IMR-90 (cell line): ENCODE measurements around the gene TMEM135. TPM values are rescaled to one million over a fixed set of nuclear protein-coding genes. Genes with fewer than 3 reads are reported as not detected.

Experiments
- ATAC-seq: fragments of 200-7000 bp; cut with Tn5 transposase; 2 replicates; pipeline ENCODE4 v1.9.1; 2020; ENCODE audit warnings: low read depth, mild to moderate bottlenecking, moderate library complexity
- BruUV-seq: library from RNA; stranded (reverse); fragments of 400-500 nt; replicated peaks from 2 replicates; lab custom pipeline; 2021; lab: Mats Ljungman, UMichigan
- CTCF ChIA-PET: fragments of 300-600 bp; formaldehyde crosslinking; extraction: SDS; loops from one replicate; lab custom pipeline; 2021; ENCODE audit warnings: antibody characterized with exemption; lab: Yijun Ruan, JAX
- POLR2A ChIA-PET: fragments of 300-600 bp; sonication (Branson Sonifier 250); formaldehyde crosslinking; loops from one replicate; lab custom pipeline; 2022; ENCODE audit warnings: antibody characterized with exemption; ENCODE audit not compliant: unreplicated experiment; lab: Charles Lee
- DNase-seq: peaks from one replicate; pipeline ENCODE4 v3.0.0; 2013
- H2AFZ ChIP-seq: replicated peaks from 2 replicates; pipeline ENCODE3; 2013; ENCODE audit warnings: low read length, mild to moderate bottlenecking; ENCODE audit not compliant: poor library complexity
- H2AK5ac ChIP-seq: 2 replicates; pipeline ENCODE4 v1.6.1; 2013; ENCODE audit warnings: low read depth, low read length, inconsistent platforms
- H2AK9ac ChIP-seq: replicated peaks from 2 replicates; pipeline ENCODE3; 2013; ENCODE audit warnings: mild to moderate bottlenecking, low read depth, low read length, moderate library complexity; ENCODE audit not compliant: poor library complexity
- H2BK120ac ChIP-seq: 2 replicates; pipeline ENCODE4 v1.6.1; 2013; ENCODE audit warnings: low read depth, low read length, inconsistent platforms
- H2BK15ac ChIP-seq: 3 replicates; pipeline ENCODE4 v1.6.1; 2013; ENCODE audit warnings: low read depth, low read length, inconsistent platforms
- H2BK20ac ChIP-seq: 2 replicates; pipeline ENCODE4 v1.6.1; 2013; ENCODE audit warnings: low read depth, mild to moderate bottlenecking, inconsistent platforms, low read length, moderate library complexity
- H2BK5ac ChIP-seq: 2 replicates; pipeline ENCODE4 v1.6.1; 2013; ENCODE audit warnings: mild to moderate bottlenecking, low read depth, low read length, inconsistent platforms; ENCODE audit not compliant: poor library complexity, severe bottlenecking
- H3K14ac ChIP-seq: replicated peaks from 2 replicates; pipeline ENCODE4 v1.6.1; 2013; ENCODE audit warnings: low read depth, low read length, inconsistent platforms
- H3K18ac ChIP-seq: 2 replicates; pipeline ENCODE4 v1.6.1; 2013; ENCODE audit warnings: low read depth, low read length, control low read depth
- H3K23ac ChIP-seq: 2 replicates; pipeline ENCODE4 v1.6.1; 2013; ENCODE audit warnings: low read depth, low read length, inconsistent platforms
- H3K27ac ChIP-seq: 2 replicates; pipeline ENCODE4 v1.5.1; 2013; ENCODE audit warnings: mild to moderate bottlenecking, control low read depth, low read length; ENCODE audit not compliant: insufficient read depth
- H3K27me3 ChIP-seq: 2 replicates; pipeline ENCODE4 v1.6.1; 2013; ENCODE audit warnings: low read length; ENCODE audit not compliant: control insufficient read depth, insufficient read depth
- H3K36me3 ChIP-seq: 2 replicates; pipeline ENCODE4 v1.6.1; 2013; ENCODE audit warnings: low read length, mixed read lengths; ENCODE audit not compliant: control insufficient read depth, insufficient read depth
- H3K4ac ChIP-seq: 2 replicates; pipeline ENCODE4 v1.6.1; 2013; ENCODE audit warnings: low read depth, low read length, inconsistent platforms
- H3K4me1 ChIP-seq: 2 replicates; pipeline ENCODE4 v1.6.1; 2013; ENCODE audit warnings: low read length, mixed read lengths; ENCODE audit not compliant: control insufficient read depth, insufficient read depth
- H3K4me2 ChIP-seq: 2 replicates; pipeline ENCODE4 v1.6.1; 2013; ENCODE audit warnings: low read depth, mild to moderate bottlenecking, control low read depth, low read length, moderate library complexity
- H3K4me3 ChIP-seq: 2 replicates; pipeline ENCODE4 v1.5.1; 2013; ENCODE audit warnings: low read depth, mild to moderate bottlenecking, control low read depth, low read length, moderate library complexity; ENCODE audit not compliant: insufficient read depth
- H3K56ac ChIP-seq: 2 replicates; pipeline ENCODE4 v1.6.1; 2013; ENCODE audit warnings: low read length, inconsistent platforms; ENCODE audit not compliant: insufficient read depth; ENCODE audit errors: extremely low read depth
- H3K79me1 ChIP-seq, 2 experiments: 2 replicates each; pipeline ENCODE4 v1.6.1; 2013; ENCODE audit warnings: low read length in 2 of 2, inconsistent platforms in 1 of 2, low read depth in 1 of 2
- H3K9ac ChIP-seq: 2 replicates; pipeline ENCODE4 v1.6.1; 2013; ENCODE audit warnings: low read depth, low read length, control low read depth
- H3K9me1 ChIP-seq: 2 replicates; pipeline ENCODE4 v1.6.1; 2013; ENCODE audit warnings: low read length, inconsistent platforms; ENCODE audit not compliant: insufficient read depth
- H3K9me3 ChIP-seq: 2 replicates; pipeline ENCODE4 v1.6.1; 2013; ENCODE audit warnings: low read length; ENCODE audit not compliant: control insufficient read depth, insufficient read depth
- H4K20me1 ChIP-seq: 2 replicates; pipeline ENCODE4 v1.6.1; 2013; ENCODE audit warnings: low read length, inconsistent platforms; ENCODE audit not compliant: insufficient read depth
- H4K5ac ChIP-seq: 2 replicates; pipeline ENCODE4 v1.6.1; 2013; ENCODE audit warnings: mild to moderate bottlenecking, low read depth, low read length, control low read depth
- H4K8ac ChIP-seq, 2 experiments: 2 replicates each; pipeline ENCODE4 v1.6.1; 2013; ENCODE audit warnings: low read depth in 2 of 2, low read length in 2 of 2, control low read depth in 1 of 2, inconsistent platforms in 1 of 2
- H4K91ac ChIP-seq: 2 replicates; pipeline ENCODE4 v1.6.1; 2013; ENCODE audit warnings: low read depth, low read length, inconsistent platforms; ENCODE audit not compliant: insufficient read depth
- BHLHE40 ChIP-seq: fragments of 150-350 bp; IDR thresholded peaks from 2 replicates; pipeline ENCODE4 v1.6.1; 2016; ENCODE audit warnings: mild to moderate bottlenecking, low read depth, low read length
- CEBPB ChIP-seq: IDR thresholded peaks from 2 replicates; pipeline ENCODE4 v1.6.1; 2012; ENCODE audit warnings: low read depth, low read length, improper control_type of control experiment
- FOS ChIP-seq: fragments of 150-350 bp; IDR thresholded peaks from 2 replicates; pipeline ENCODE4 v1.6.1; 2016; ENCODE audit warnings: low read depth, low read length
- MAFK ChIP-seq: IDR thresholded peaks from 2 replicates; pipeline ENCODE4 v1.6.1; 2012; ENCODE audit warnings: low read depth, low read length, improper control_type of control experiment
- NFE2L2 ChIP-seq: fragments of 150-350 bp; IDR thresholded peaks from 2 replicates; pipeline ENCODE4 v1.6.1; 2016; ENCODE audit warnings: low read depth, mild to moderate bottlenecking, low read length
- POLR2A ChIP-seq: IDR thresholded peaks from 2 replicates; pipeline ENCODE4 v1.6.1; 2012; ENCODE audit warnings: mild to moderate bottlenecking, low read depth, low read length
- RCOR1 ChIP-seq: IDR thresholded peaks from 2 replicates; pipeline ENCODE4 v1.6.1; 2012; ENCODE audit warnings: mild to moderate bottlenecking, low read length, improper control_type of control experiment; ENCODE audit not compliant: insufficient replicate concordance
- SMC3 ChIP-seq: fragments of 150-350 bp; IDR thresholded peaks from 2 replicates; pipeline ENCODE4 v1.6.1; 2016; ENCODE audit warnings: low read depth, mild to moderate bottlenecking, antibody characterized with exemption, low read length, moderate library complexity
- WGBS, 2 experiments: methylation state at CpG; one replicate each; pipeline versions ENCODE4 v1.1.5 to v1.1.7; 2013; ENCODE audit warnings: missing lambda C conversion rate in 2 of 2; ENCODE audit not compliant: insufficient read length in 1 of 2; ENCODE audit errors: extremely low coverage in 2 of 2; 5-methylcytosine and 5-hydroxymethylcytosine counted together
- dilution Hi-C: fragments of 300-500 bp; cut with HindIII; formaldehyde crosslinking; loops from one replicate; pipeline ENCODE4 v1.14.3; 2018; ENCODE audit warnings: low sequenced_read_pairs; ENCODE audit not compliant: unreplicated experiment
- in situ Hi-C: fragments of 300-500 bp; cut with MboI; formaldehyde crosslinking; loops from 3 replicates; pipeline ENCODE4 v1.14.3; 2019; ENCODE audit warnings: low sequenced_read_pairs, inconsistent platforms, mixed read lengths
- intact Hi-C: fragments of 100-400 bp; cut with micrococcal nuclease; formaldehyde crosslinking; loops from 2 replicates; pipeline ENCODE4 v1.10.0; 2022
- polyA plus RNA-seq, 3 experiments: library from polyadenylated mRNA; depleted of rRNA; stranded (reverse); fragments of >200 nt; gene quantifications; 2 replicates each; pipeline ENCODE4 v1.2.3, GENCODE V29; 2012; ENCODE audit warnings: low replicate concordance in 1 of 3
- total RNA-seq: library from RNA; depleted of rRNA; stranded (reverse); fragments of >200 nt; gene quantifications from 2 replicates; pipeline ENCODE4 v1.2.3, GENCODE V29; 2012
- TF ChIP-seq, protein P1 (sequence below): conservative IDR thresholded peaks from 2 replicates; pipeline ENCODE4 v1.5.1; 2012; ENCODE audit warnings: mild to moderate bottlenecking, low read depth, low read length, improper control_type of control experiment
- TF ChIP-seq, protein P2 (sequence below): fragments of 150-350 bp; IDR thresholded peaks from 2 replicates; pipeline ENCODE4 v1.6.1; 2017; ENCODE audit warnings: mild to moderate bottlenecking, antibody characterized with exemption, low read length, low read depth

The TMEM135 gene
- total and polyA plus RNA-seq, 2 of the 4 experiments (the other 2 are of a cell fraction) = 3.9 to 5.9 TPM

DNA sequence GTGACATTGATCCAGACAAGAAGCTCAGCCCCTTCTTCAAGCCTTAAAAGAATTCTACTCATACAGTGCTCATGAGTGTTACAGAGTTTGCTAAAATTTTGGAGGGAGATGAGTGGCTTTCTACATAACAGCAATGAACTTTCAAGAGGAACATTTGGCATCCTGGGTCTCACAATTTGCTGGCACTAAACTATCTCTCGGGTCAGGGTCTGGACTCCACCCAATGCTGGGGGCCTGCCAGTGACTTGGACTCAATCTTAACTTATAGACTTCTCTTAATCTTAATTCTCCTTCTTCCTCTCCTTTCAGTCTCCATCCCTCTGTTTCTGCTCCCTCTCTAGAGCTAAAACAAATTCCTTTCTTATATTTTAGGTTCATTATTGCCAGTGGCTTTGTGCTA, 317.9 kb downstream of the TMEM135 start:
- dilution Hi-C loops = no loop called here
- Histone ChIP-seq H2BK20ac (no peak overlapping the region), H3K18ac (no peak overlapping the region), H2AFZ (no peak overlapping the region), H2AK9ac (no peak overlapping the region), H3K27me3 (no peaks in the 10 kb centered on the region), H4K20me1 (no peaks in the 10 kb centered on the region), H3K27ac (no peak overlapping the region), H4K8ac (no peak overlapping the region), H4K5ac (no peak overlapping the region), H2BK120ac (no peak overlapping the region), H3K4ac (no peak overlapping the region), H3K9me3 (no peaks in the 10 kb centered on the region), H2BK5ac (no peak overlapping the region), H3K36me3 (no peaks in the 10 kb centered on the region), H3K9me1 (no peaks in the 10 kb centered on the region; the same call in 1 of the 2 replicates), H2AK5ac (no peak overlapping the region), H3K9ac (no peak overlapping the region), H3K79me1 (no peaks in the 10 kb centered on the region), H3K23ac (no peak overlapping the region), H4K91ac (no peak overlapping the region), H3K4me1 (0 out of 2 replicates have a peak, but pooled peaks cover 2% of the 10 kb centered on the region), H3K56ac (no peak overlapping the region), H3K14ac (no peak overlapping the region), H2BK15ac (no peak overlapping the region), H3K4me3 (no peak overlapping the region), H3K4me2 (no peak overlapping the region)
- ChIA-PET CTCF (no interaction called here), POLR2A (no interaction called here)
- in situ Hi-C loops = loop anchor here (25.0 kb wide), 4 partner anchors 357 to 1507 kb away; no protein-coding TSS in a partner anchor
- no CpG with 5 or more reads among the region's 1 CpG for WGBS, 2 experiments
- TF ChIP-seq POLR2A (no peak), RCOR1 (no peak), CEBPB (no peak), MAFK (no peak), BHLHE40 (no peak), NFE2L2 (no peak), SMC3 (no peak), FOS (no peak)
- TF ChIP-seq, protein P1, sequence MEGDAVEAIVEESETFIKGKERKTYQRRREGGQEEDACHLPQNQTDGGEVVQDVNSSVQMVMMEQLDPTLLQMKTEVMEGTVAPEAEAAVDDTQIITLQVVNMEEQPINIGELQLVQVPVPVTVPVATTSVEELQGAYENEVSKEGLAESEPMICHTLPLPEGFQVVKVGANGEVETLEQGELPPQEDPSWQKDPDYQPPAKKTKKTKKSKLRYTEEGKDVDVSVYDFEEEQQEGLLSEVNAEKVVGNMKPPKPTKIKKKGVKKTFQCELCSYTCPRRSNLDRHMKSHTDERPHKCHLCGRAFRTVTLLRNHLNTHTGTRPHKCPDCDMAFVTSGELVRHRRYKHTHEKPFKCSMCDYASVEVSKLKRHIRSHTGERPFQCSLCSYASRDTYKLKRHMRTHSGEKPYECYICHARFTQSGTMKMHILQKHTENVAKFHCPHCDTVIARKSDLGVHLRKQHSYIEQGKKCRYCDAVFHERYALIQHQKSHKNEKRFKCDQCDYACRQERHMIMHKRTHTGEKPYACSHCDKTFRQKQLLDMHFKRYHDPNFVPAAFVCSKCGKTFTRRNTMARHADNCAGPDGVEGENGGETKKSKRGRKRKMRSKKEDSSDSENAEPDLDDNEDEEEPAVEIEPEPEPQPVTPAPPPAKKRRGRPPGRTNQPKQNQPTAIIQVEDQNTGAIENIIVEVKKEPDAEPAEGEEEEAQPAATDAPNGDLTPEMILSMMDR = no peak
- TF ChIP-seq, protein P2, sequence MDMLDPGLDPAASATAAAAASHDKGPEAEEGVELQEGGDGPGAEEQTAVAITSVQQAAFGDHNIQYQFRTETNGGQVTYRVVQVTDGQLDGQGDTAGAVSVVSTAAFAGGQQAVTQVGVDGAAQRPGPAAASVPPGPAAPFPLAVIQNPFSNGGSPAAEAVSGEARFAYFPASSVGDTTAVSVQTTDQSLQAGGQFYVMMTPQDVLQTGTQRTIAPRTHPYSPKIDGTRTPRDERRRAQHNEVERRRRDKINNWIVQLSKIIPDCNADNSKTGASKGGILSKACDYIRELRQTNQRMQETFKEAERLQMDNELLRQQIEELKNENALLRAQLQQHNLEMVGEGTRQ = no peak
- ATAC-seq (no peak), DNase-seq (no peak)
- no TSS peak for BruUV-seq
- intact Hi-C loops = loop anchor here (10.0 kb wide), 1 partner anchor 939 kb away; no protein-coding TSS in a partner anchor
